Measurements from ENCODE around the gene TMEM120A.

Gene TMEM120A

GRCh38 chr7:75944507-75944906 is 49.9 kb downstream of the TMEM120A start:
- TF ChIP-seq, protein P1, sequence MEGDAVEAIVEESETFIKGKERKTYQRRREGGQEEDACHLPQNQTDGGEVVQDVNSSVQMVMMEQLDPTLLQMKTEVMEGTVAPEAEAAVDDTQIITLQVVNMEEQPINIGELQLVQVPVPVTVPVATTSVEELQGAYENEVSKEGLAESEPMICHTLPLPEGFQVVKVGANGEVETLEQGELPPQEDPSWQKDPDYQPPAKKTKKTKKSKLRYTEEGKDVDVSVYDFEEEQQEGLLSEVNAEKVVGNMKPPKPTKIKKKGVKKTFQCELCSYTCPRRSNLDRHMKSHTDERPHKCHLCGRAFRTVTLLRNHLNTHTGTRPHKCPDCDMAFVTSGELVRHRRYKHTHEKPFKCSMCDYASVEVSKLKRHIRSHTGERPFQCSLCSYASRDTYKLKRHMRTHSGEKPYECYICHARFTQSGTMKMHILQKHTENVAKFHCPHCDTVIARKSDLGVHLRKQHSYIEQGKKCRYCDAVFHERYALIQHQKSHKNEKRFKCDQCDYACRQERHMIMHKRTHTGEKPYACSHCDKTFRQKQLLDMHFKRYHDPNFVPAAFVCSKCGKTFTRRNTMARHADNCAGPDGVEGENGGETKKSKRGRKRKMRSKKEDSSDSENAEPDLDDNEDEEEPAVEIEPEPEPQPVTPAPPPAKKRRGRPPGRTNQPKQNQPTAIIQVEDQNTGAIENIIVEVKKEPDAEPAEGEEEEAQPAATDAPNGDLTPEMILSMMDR (conservative IDR thresholded peaks at IDR 0.05; ENCODE audit: low read length) = no peak
- no peak for TF ChIP-seq EZH2phosphoT487 (IDR thresholded peaks at IDR 0.05; ENCODE audit: borderline replicate concordance)
- Histone ChIP-seq H3K4me1 (ENCODE audit: insufficient read depth, low read length, poor library complexity, severe bottlenecking) (no peaks in the 10 kb centered on the region), H2AFZ (ENCODE audit: low read length) (no peak overlapping the region), H3K9me3 (ENCODE audit: insufficient read depth, low read depth, low read length) (no peaks in the 10 kb centered on the region), H4K20me1 (ENCODE audit: insufficient read depth, low read length, poor library complexity, severe bottlenecking) (no peaks in the 10 kb centered on the region), H3K9ac (ENCODE audit: low read depth, low read length, poor library complexity, severe bottlenecking) (no peak overlapping the region), H3K4me2 (ENCODE audit: low read depth, low read length, poor library complexity, severe bottlenecking) (no peak overlapping the region), H3K4me3 (ENCODE audit: low read length, poor library complexity, severe bottlenecking) (no peak overlapping the region), H3F3A (ENCODE audit: low read depth) (no peaks in the 10 kb centered on the region), H3K9me2 (replicated peaks; ENCODE audit: low read depth, low read length) (no peaks in the 10 kb centered on the region), H3K27me3 (ENCODE audit: insufficient read depth, low read length, poor library complexity, severe bottlenecking) (no peaks in the 10 kb centered on the region), H3K79me2 (ENCODE audit: insufficient read depth, low read length) (no peaks in the 10 kb centered on the region), H3K36me3 (ENCODE audit: insufficient read depth, low read length) (no peaks in the 10 kb centered on the region)

GRCh38 chr7:75943864-75944263 is 50.5 kb downstream of the TMEM120A start:
- Histone ChIP-seq H3K27me3 (ENCODE audit: insufficient read depth, low read length, poor library complexity, severe bottlenecking) (no peaks in the 10 kb centered on the region), H3K79me2 (ENCODE audit: insufficient read depth, low read length) (no peaks in the 10 kb centered on the region), H3K4me2 (ENCODE audit: low read depth, low read length, poor library complexity, severe bottlenecking) (no peak overlapping the region), H3K4me1 (ENCODE audit: insufficient read depth, low read length, poor library complexity, severe bottlenecking) (no peaks in the 10 kb centered on the region), H3K9me2 (replicated peaks; ENCODE audit: low read depth, low read length) (no peaks in the 10 kb centered on the region), H3K36me3 (ENCODE audit: insufficient read depth, low read length) (no peaks in the 10 kb centered on the region), H2AFZ (ENCODE audit: low read length) (no peak overlapping the region), H3K9me3 (ENCODE audit: insufficient read depth, low read depth, low read length) (no peaks in the 10 kb centered on the region), H3F3A (ENCODE audit: low read depth) (no peaks in the 10 kb centered on the region), H3K4me3 (ENCODE audit: low read length, poor library complexity, severe bottlenecking) (no peak overlapping the region), H4K20me1 (ENCODE audit: insufficient read depth, low read length, poor library complexity, severe bottlenecking) (no peaks in the 10 kb centered on the region), H3K9ac (ENCODE audit: low read depth, low read length, poor library complexity, severe bottlenecking) (no peak overlapping the region)
- no peak for TF ChIP-seq EZH2phosphoT487 (IDR thresholded peaks at IDR 0.05; ENCODE audit: borderline replicate concordance)
- TF ChIP-seq, protein P1 (conservative IDR thresholded peaks at IDR 0.05; ENCODE audit: low read length) = no peak

DNA sequence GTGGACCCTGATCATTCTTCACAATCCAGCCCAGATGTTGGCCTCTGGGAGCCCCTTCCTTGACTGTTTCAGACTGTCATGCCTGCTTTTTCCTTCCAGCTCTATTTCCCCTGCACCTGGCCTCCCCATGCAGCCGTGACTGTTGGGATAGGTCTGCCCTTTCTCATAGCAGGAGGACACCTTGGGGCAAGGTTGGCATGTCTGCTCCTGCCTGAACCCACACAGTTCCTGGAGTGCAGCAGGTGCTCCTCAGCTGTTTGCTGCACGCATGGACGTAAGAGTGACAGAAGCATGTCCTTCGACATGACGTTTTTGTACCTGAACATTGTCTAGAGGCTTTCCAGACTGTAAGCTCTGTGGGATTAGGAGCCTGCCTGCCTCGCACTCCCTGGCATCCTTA is 55.5 kb downstream of the TMEM120A start:
- no peak overlapping the region for H3K4me3 ChIP-seq (ENCODE audit: low read length, poor library complexity, severe bottlenecking)
- H3K27me3 ChIP-seq (ENCODE audit: insufficient read depth, low read length, poor library complexity, severe bottlenecking) = no peaks in the 10 kb centered on the region
- no peak overlapping the region for H3K9ac ChIP-seq (ENCODE audit: low read depth, low read length, poor library complexity, severe bottlenecking)
- H3F3A ChIP-seq (ENCODE audit: low read depth) = no peaks in the 10 kb centered on the region
- H3K4me1 ChIP-seq (ENCODE audit: insufficient read depth, low read length, poor library complexity, severe bottlenecking) = no peaks in the 10 kb centered on the region
- no peaks in the 10 kb centered on the region for H4K20me1 ChIP-seq (ENCODE audit: insufficient read depth, low read length, poor library complexity, severe bottlenecking)
- no peak overlapping the region for H3K4me2 ChIP-seq (ENCODE audit: low read depth, low read length, poor library complexity, severe bottlenecking)
- no peaks in the 10 kb centered on the region for H3K36me3 ChIP-seq (ENCODE audit: insufficient read depth, low read length)
- H3K79me2 ChIP-seq (ENCODE audit: insufficient read depth, low read length) = no peaks in the 10 kb centered on the region
- TF ChIP-seq, protein P1 (conservative IDR thresholded peaks at IDR 0.05; ENCODE audit: low read length) = no peak
- H3K9me3 ChIP-seq (ENCODE audit: insufficient read depth, low read depth, low read length) = no peaks in the 10 kb centered on the region
- H3K9me2 ChIP-seq (replicated peaks; ENCODE audit: low read depth, low read length) = no peaks in the 10 kb centered on the region
- no peak overlapping the region for H2AFZ ChIP-seq (ENCODE audit: low read length)

All from Loucy (cell line).